Smooth muscle cell (in vitro differentiated cells): ENCODE results near the gene DAB1. TPM values are rescaled to one million over a fixed set of nuclear protein-coding genes. Genes with fewer than 3 reads are reported as not detected.

Experiments
- DNase-seq: peaks from one replicate; lab custom pipeline; 2025; ENCODE audit not compliant: unreplicated experiment; lab: John Stamatoyannopoulos, UW
- H2AFZ ChIP-seq: fragments of 200-600 bp; sonication (generic); 2 replicates; pipeline ENCODE4 v1.6.0; 2016; ENCODE audit warnings: antibody characterized with exemption, low read depth, mild to moderate bottlenecking
- H3F3A ChIP-seq: fragments of 200-600 bp; sonication (generic); 2 replicates; pipeline ENCODE4 v1.6.0; 2017; ENCODE audit warnings: antibody characterized with exemption, low read depth
- H3K27ac ChIP-seq: fragments of 200-600 bp; sonication (generic); 2 replicates; pipeline ENCODE4 v1.5.1; 2016; ENCODE audit warnings: low read depth, mild to moderate bottlenecking
- H3K27me3 ChIP-seq: fragments of 200-600 bp; sonication (generic); 2 replicates; pipeline ENCODE4 v1.6.1; 2016; ENCODE audit warnings: low read depth, mild to moderate bottlenecking
- H3K36me3 ChIP-seq: fragments of 200-600 bp; sonication (generic); 2 replicates; pipeline ENCODE4 v1.5.1; 2016; ENCODE audit warnings: low read depth
- H3K4me1 ChIP-seq: fragments of 200-600 bp; sonication (generic); 2 replicates; pipeline ENCODE4 v1.5.1; 2016; ENCODE audit warnings: low read depth
- H3K4me2 ChIP-seq: fragments of 200-600 bp; sonication (generic); 2 replicates; pipeline ENCODE4 v1.6.0; 2016; ENCODE audit warnings: mild to moderate bottlenecking
- H3K4me3 ChIP-seq: fragments of 200-600 bp; sonication (generic); 2 replicates; pipeline ENCODE4 v1.5.1; 2016; ENCODE audit warnings: mild to moderate bottlenecking
- H3K79me2 ChIP-seq: fragments of 200-600 bp; sonication (generic); 2 replicates; pipeline ENCODE4 v1.6.0; 2016; ENCODE audit warnings: low read depth, mild to moderate bottlenecking
- H3K9ac ChIP-seq: fragments of 200-600 bp; sonication (generic); 2 replicates; pipeline ENCODE4 v1.6.0; 2016; ENCODE audit warnings: low read depth
- H3K9me3 ChIP-seq: fragments of 200-600 bp; sonication (generic); replicated peaks from 2 replicates; pipeline ENCODE4 v1.5.1; 2016; ENCODE audit warnings: low read depth
- H4K20me1 ChIP-seq: fragments of 200-600 bp; sonication (generic); 2 replicates; pipeline ENCODE4 v1.6.0; 2016; ENCODE audit warnings: low read depth
- CTCF ChIP-seq: fragments of 200-600 bp; sonication (generic); IDR thresholded peaks from 2 replicates; pipeline ENCODE4 v1.5.1; 2017; ENCODE audit warnings: borderline replicate concordance, mild to moderate bottlenecking, antibody characterized with exemption; ENCODE audit not compliant: insufficient read depth, poor library complexity, severe bottlenecking
- WGBS: methylation state at CpG from one replicate; pipeline ENCODE4 v1.1.7; 2016; ENCODE audit warnings: low lambda C conversion rate; 5-methylcytosine and 5-hydroxymethylcytosine counted together
- polyA plus RNA-seq: library from polyadenylated mRNA; unstranded; fragments of >200 nt; fragmentation: Nextera tagmentation; extraction: Ambion mirVana; gene quantifications from 2 replicates; pipeline ENCODE4 v1.2.1, GENCODE V29; 2016
- total RNA-seq: library from RNA; depleted of rRNA; stranded (reverse); fragments of >200 nt; gene quantifications from 2 replicates; pipeline ENCODE4 v1.2.3, GENCODE V29; 2014

DAB1 gene
- total and polyA plus RNA-seq, 2 experiments from 2014 or later = 0.22 to 0.30 TPM

- TF ChIP-seq CTCF = no peak
- no peak overlapping the region for H3K27ac ChIP-seq
- no peak overlapping the region for H3K4me3 ChIP-seq
- H3F3A ChIP-seq = no peaks in the 10 kb centered on the region
- no peaks in the 10 kb centered on the region for H3K9me3 ChIP-seq
- H3K4me2 ChIP-seq = no peak overlapping the region
- H2AFZ ChIP-seq = no peak overlapping the region
- H3K27me3 ChIP-seq = no peaks in the 10 kb centered on the region
- no peaks in the 10 kb centered on the region for H3K79me2 ChIP-seq
- no peaks in the 10 kb centered on the region for H3K36me3 ChIP-seq
- no peaks in the 10 kb centered on the region for H4K20me1 ChIP-seq
- H3K4me1 ChIP-seq = peaks cover 23% of the 10 kb centered on the region
- no peak overlapping the region for H3K9ac ChIP-seq
- DNase-seq = no peak
These were observed 217.8 kb downstream of the DAB1 start for GRCh38 chr1:57206038-57206437.

GRCh38 chr1:57204942-57205787, 218.7 kb downstream of the DAB1 start:
- H3K27ac ChIP-seq = no peak overlapping the region
- no peak overlapping the region for H3K4me2 ChIP-seq
- WGBS = 73% methylated on average over 5 of the region's 5 CpGs
- no peaks in the 10 kb centered on the region for H3F3A ChIP-seq
- H3K4me1 ChIP-seq = peaks cover 23% of the 10 kb centered on the region
- no peaks in the 10 kb centered on the region for H3K27me3 ChIP-seq
- no peaks in the 10 kb centered on the region for H3K79me2 ChIP-seq
- DNase-seq = no peak
- H2AFZ ChIP-seq = no peak overlapping the region
- no peaks in the 10 kb centered on the region for H3K36me3 ChIP-seq
- H3K9ac ChIP-seq = no peak overlapping the region
- H3K4me3 ChIP-seq = no peak overlapping the region
- no peaks in the 10 kb centered on the region for H4K20me1 ChIP-seq
- no peak for TF ChIP-seq CTCF
- no peaks in the 10 kb centered on the region for H3K9me3 ChIP-seq

GRCh38 chr1:57204091-57204490, 219.8 kb downstream of the DAB1 start:
- Histone ChIP-seq H3K27me3 (no peaks in the 10 kb centered on the region), H3F3A (no peaks in the 10 kb centered on the region), H3K79me2 (no peaks in the 10 kb centered on the region), H3K4me3 (no peak overlapping the region), H3K27ac (no peak overlapping the region), H4K20me1 (no peaks in the 10 kb centered on the region), H3K4me2 (no peak overlapping the region), H3K9me3 (no peaks in the 10 kb centered on the region), H3K4me1 (peaks cover 23% of the 10 kb centered on the region), H3K36me3 (no peaks in the 10 kb centered on the region), H3K9ac (no peak overlapping the region), H2AFZ (no peak overlapping the region)
- TF ChIP-seq CTCF = no peak
- DNase-seq = no peak
- WGBS = 94% methylated on average over 3 of the region's 3 CpGs

- no peak for DNase-seq
- H3K4me2 ChIP-seq = no peak overlapping the region
- no peak overlapping the region for H3K4me3 ChIP-seq
- H3F3A ChIP-seq = no peaks in the 10 kb centered on the region
- H3K9ac ChIP-seq = no peak overlapping the region
- WGBS = 61% methylated on average over 2 of the region's 2 CpGs
- H4K20me1 ChIP-seq = no peaks in the 10 kb centered on the region
- no peaks in the 10 kb centered on the region for H3K36me3 ChIP-seq
- no peaks in the 10 kb centered on the region for H3K27me3 ChIP-seq
- no peak for TF ChIP-seq CTCF
- H3K79me2 ChIP-seq = no peaks in the 10 kb centered on the region
- H3K27ac ChIP-seq = no peak overlapping the region
- H3K4me1 ChIP-seq = peaks cover 31% of the 10 kb centered on the region
- H2AFZ ChIP-seq = no peak overlapping the region
- no peaks in the 10 kb centered on the region for H3K9me3 ChIP-seq
These were observed 221.6 kb downstream of the DAB1 start for GRCh38 chr1:57202241-57202640.
